ENCODE data around the gene CERK. TPM values are rescaled to one million over a fixed set of nuclear protein-coding genes. Genes with fewer than 3 reads are reported as not detected.

The CERK gene
- total and polyA plus RNA-seq, 2 of the 13 experiments (the other 11 are each of a cell fraction or from before 2014, with no cell fraction given), result 40.3 to 41.9 TPM

GRCh38 chr22:46652081-46652846, 85.8 kb downstream of the CERK start (continued):
- TF ChIP-seq ZNF713 (CRISPR knock-in tag; IDR thresholded peaks at IDR 0.05) (no peak), ZNF446 (CRISPR knock-in tag; IDR thresholded peaks at IDR 0.05) (no peak), GATA4 (IDR thresholded peaks at IDR 0.05; ENCODE audit: borderline replicate concordance, low read depth) (no peak), ZFP82 (CRISPR knock-in tag; IDR thresholded peaks at IDR 0.05; ENCODE audit: borderline replicate concordance) (no peak), ZNF180 (CRISPR knock-in tag; IDR thresholded peaks at IDR 0.05; ENCODE audit: borderline replicate concordance, low read depth) (no peak), MATR3 (CRISPR knock-in tag; IDR thresholded peaks at IDR 0.05) (no peak), TCF7 (IDR thresholded peaks at IDR 0.05; ENCODE audit: low read depth) (no peak), HDAC1 (CRISPR knock-in tag; IDR thresholded peaks at IDR 0.05) (peak; percentile 77), ZNF17 (CRISPR knock-in tag; IDR thresholded peaks at IDR 0.05) (no peak), BATF2 (CRISPR knock-in tag; IDR thresholded peaks at IDR 0.05) (no peak), ZNF557 (CRISPR knock-in tag; IDR thresholded peaks at IDR 0.05) (no peak), DNMT1 (CRISPR knock-in tag; IDR thresholded peaks at IDR 0.05) (no peak; the same call in 1 of the 2 replicates), MEIS1 (CRISPR knock-in tag; IDR thresholded peaks at IDR 0.05; ENCODE audit: borderline replicate concordance) (no peak), CHD2 (IDR thresholded peaks at IDR 0.05; ENCODE audit: low read depth, low read length) (no peak), HES4 (CRISPR knock-in tag; IDR thresholded peaks at IDR 0.05; ENCODE audit: borderline replicate concordance) (no peak), NRL (CRISPR knock-in tag; IDR thresholded peaks at IDR 0.05; ENCODE audit: borderline replicate concordance) (peak; percentile 60; the same call in 1 of the 2 replicates), DMAP1 (CRISPR knock-in tag; IDR thresholded peaks at IDR 0.05) (peak; percentile 49), RELA (CRISPR knock-in tag; IDR thresholded peaks at IDR 0.05) (no peak), HIC2 (CRISPR knock-in tag; IDR thresholded peaks at IDR 0.05; ENCODE audit: low read depth) (0 out of 2 replicates have a peak, but pooled peaks have one; percentile 12), ZNF598 (CRISPR knock-in tag; IDR thresholded peaks at IDR 0.05; ENCODE audit: borderline replicate concordance) (peak; percentile 85; the same call in 1 of the 2 replicates), TBX2 (CRISPR knock-in tag; IDR thresholded peaks at IDR 0.05; ENCODE audit: borderline replicate concordance) (no peak), ZFP36L2 (CRISPR knock-in tag; IDR thresholded peaks at IDR 0.05) (no peak), ZNF274 (CRISPR knock-in tag; IDR thresholded peaks at IDR 0.05) (no peak), CREB1 (IDR thresholded peaks at IDR 0.05) (peak; percentile 97), CREB1 (CRISPR knock-in tag; IDR thresholded peaks at IDR 0.05) (peak; percentile 70), U2AF2 (IDR thresholded peaks at IDR 0.05; ENCODE audit: low read depth, low read length) (no peak), ATF6 (CRISPR knock-in tag; conservative IDR thresholded peaks at IDR 0.05) (no peak)

Data from HepG2 (cell line).